HG03378 (cell line): Measurements from ENCODE around the gene SYNPO.

ENCODE experiments used
- ATAC-seq: cut with Tn5 transposase; IDR thresholded peaks from one replicate; pipeline ENCODE4 v1.9.1; 2021; ENCODE audit warnings: mild to moderate bottlenecking, moderate library complexity; ENCODE audit not compliant: unreplicated experiment

The SYNPO gene

GRCh38 chr5:150655221-150655620 is 14.8 kb downstream of the SYNPO start:
- ATAC-seq = no peak

GRCh38 chr5:150656191-150657132 is 16.0 kb downstream of the SYNPO start:
- peak; percentile 64 for ATAC-seq

GRCh38 chr5:150658121-150658520 is 17.7 kb downstream of the SYNPO start:
- no peak for ATAC-seq

- no peak for ATAC-seq
Observed at GRCh38 chr5:150658699-150659265, 18.3 kb downstream of the SYNPO start.

- no peak for ATAC-seq
Observed at GRCh38 chr5:150659360-150660107, 19.1 kb downstream of the SYNPO start.

- no peak for ATAC-seq
Observed at GRCh38 chr5:150660108-150660831, 19.8 kb downstream of the SYNPO start.

GRCh38 chr5:150661086-150661485 is 20.6 kb downstream of the SYNPO start, which contains the start of gene MYOZ3:
MYOZ3 (plus strand) TSS chr5:150661251; CDS start chr5:150662942, 1,691 bp downstream.
- no peak for ATAC-seq

GRCh38 chr5:150661821-150662596 is 21.5 kb downstream of the SYNPO start:
- no peak for ATAC-seq

- no peak for ATAC-seq
Observed at GRCh38 chr5:150662731-150663516, 22.5 kb downstream of the SYNPO start.

GRCh38 chr5:150663936-150664335 is 23.5 kb downstream of the SYNPO start:
- ATAC-seq = no peak

GRCh38 chr5:150665044-150665443 is 24.6 kb downstream of the SYNPO start:
- ATAC-seq = no peak

GRCh38 chr5:150670275-150670947 is 30.0 kb downstream of the SYNPO start:
- ATAC-seq = no peak

- ATAC-seq = no peak
Observed at GRCh38 chr5:150670948-150671310, 30.5 kb downstream of the SYNPO start.

- no peak for ATAC-seq
Observed at GRCh38 chr5:150671509-150672236, 31.2 kb downstream of the SYNPO start.

GRCh38 chr5:150672237-150672883 is 31.9 kb downstream of the SYNPO start:
- no peak for ATAC-seq

GRCh38 chr5:150672884-150673275 is 32.4 kb downstream of the SYNPO start:
- ATAC-seq = no peak

GRCh38 chr5:150674341-150674821 is 33.9 kb downstream of the SYNPO start:
- no peak for ATAC-seq
